Measurements from ENCODE around the gene TOR4A. TPM values are rescaled to one million over a fixed set of nuclear protein-coding genes. Genes with fewer than 3 reads are reported as not detected.
A peak's percentile ranks its signal among the peaks of the same experiment; 100 is the strongest.

The TOR4A gene
- total and polyA plus RNA-seq, 9 of the 15 experiments (the other 6 are each of a cell fraction or from before 2014, with no cell fraction given): 3.9 to 49.2 (median 8.8) TPM

GRCh38 chr9:137295238-137295811 lies 17.8 kb downstream of the TOR4A start (continued):
- TF ChIP-seq VEZF1 (CRISPR knock-in tag; IDR thresholded peaks at IDR 0.05) (peak; percentile 11; the same call in 1 of the 2 replicates), POLR2A (conservative IDR thresholded peaks at IDR 0.05) (no peak), ZBTB11 (CRISPR knock-in tag; IDR thresholded peaks at IDR 0.05) (peak in 1 of 3 experiments; percentile 37; a peak in 1 of 6 replicates), DMBX1 (CRISPR knock-in tag; IDR thresholded peaks at IDR 0.05; ENCODE audit: borderline replicate concordance) (0 out of 2 replicates have a peak, but pooled peaks have one; percentile 29), GATAD2B (IDR thresholded peaks at IDR 0.05; ENCODE audit: borderline replicate concordance) (peak; percentile 93), SIN3B (IDR thresholded peaks at IDR 0.05; ENCODE audit: low read depth) (peak; percentile 56; the same call in 1 of the 2 replicates), ZFX (CRISPR knock-in tag; IDR thresholded peaks at IDR 0.05) (peak; percentile 26; the same call in 1 of the 2 replicates), PHF8 (IDR thresholded peaks at IDR 0.05; ENCODE audit: borderline replicate concordance, low read length) (peak; percentile 36; the same call in 1 of the 2 replicates), ZNF347 (CRISPR knock-in tag; IDR thresholded peaks at IDR 0.05; ENCODE audit: low read depth) (no peak), CTCFL (IDR thresholded peaks at IDR 0.05; ENCODE audit: borderline replicate concordance, insufficient read depth, low read depth, low read length, poor library complexity, severe bottlenecking) (peak; percentile 46), GMEB1 (CRISPR knock-in tag; IDR thresholded peaks at IDR 0.05) (0 out of 2 replicates have a peak, but pooled peaks have one; percentile 10), CCNT2 (IDR thresholded peaks at IDR 0.05; ENCODE audit: borderline replicate concordance, extremely low read depth, insufficient read length, low read depth, low read length) (peak; percentile 79), RBFOX2 (IDR thresholded peaks at IDR 0.05; ENCODE audit: low read depth, low read length) (peak; percentile 49), CREB3 (tag; conservative IDR thresholded peaks at IDR 0.05; ENCODE audit: low read depth) (no peak)
